Measurements from ENCODE around the gene PIMREG. TPM values are rescaled to one million over a fixed set of nuclear protein-coding genes. Genes with fewer than 3 reads are reported as not detected.

The PIMREG gene
- total and polyA plus RNA-seq, 2 donors from 2014 or later: 1.7 TPM; not detected in 1

DNA sequence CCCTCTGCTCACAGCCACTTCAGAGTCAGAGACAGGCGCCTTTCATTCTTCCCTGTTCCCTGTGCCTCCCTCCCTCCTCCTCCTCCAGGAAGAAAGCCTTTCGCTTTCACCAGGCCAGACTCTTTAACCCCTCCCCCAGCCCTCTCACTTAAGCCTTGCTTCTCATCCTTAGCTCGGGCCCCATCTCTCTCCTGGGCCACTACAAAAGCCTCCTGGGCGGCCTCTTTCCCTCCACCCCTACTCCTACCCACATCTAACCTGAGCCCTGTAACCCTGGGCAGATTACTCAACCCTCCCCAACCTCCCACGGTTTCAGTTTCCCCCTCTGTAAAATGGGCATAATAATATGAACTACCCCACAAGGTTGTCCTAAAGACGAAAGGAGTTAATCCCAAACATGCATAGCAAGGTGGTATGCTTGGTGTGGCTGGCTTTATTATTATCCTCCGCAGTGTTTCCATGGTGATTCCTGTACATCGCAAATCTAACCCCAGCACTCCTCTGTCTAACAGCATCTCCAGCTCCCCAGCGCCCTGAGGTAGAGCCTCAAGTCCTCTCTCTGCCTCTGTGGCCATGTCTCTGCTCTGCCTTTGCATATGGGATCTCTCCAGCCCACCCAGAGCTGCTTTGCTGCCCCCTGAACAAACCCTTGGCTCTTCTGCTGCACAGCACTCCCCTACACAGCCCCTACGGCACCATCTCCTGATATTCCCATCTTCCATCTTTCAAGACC lies 17.7 kb downstream of the PIMREG start:
- Histone ChIP-seq H3K9ac (ENCODE audit: low read length in 3 of 3) (no peak overlapping the region), H3K4me3 (ENCODE audit: low read length in 3 of 3) (no peak overlapping the region), H3K9me3 (ENCODE audit: control insufficient read depth in 2 of 3, insufficient read depth in 1 of 3, low read length in 3 of 3) (no peaks in the 10 kb centered on the region), H3K4me1 (ENCODE audit: control insufficient read depth in 2 of 3, insufficient read depth in 2 of 3, low read depth in 1 of 3, low read length in 3 of 3) (peaks cover 0 to 5% (median 0%) of the 10 kb centered on the region in 3 donors), H3K36me3 (ENCODE audit: control insufficient read depth in 2 of 3, insufficient read depth in 3 of 3, low read length in 3 of 3) (peaks cover 0 to 4% (median 0%) of the 10 kb centered on the region in 3 donors), H3K27me3 (ENCODE audit: control insufficient read depth, insufficient read depth, low read length) (no peaks in the 10 kb centered on the region), H3K27ac (ENCODE audit: low read depth in 2 of 2, low read length in 2 of 2) (no peak overlapping the region)
- intact Hi-C loops (cut with DNase I): no loop called here
- TF ChIP-seq, protein P1, sequence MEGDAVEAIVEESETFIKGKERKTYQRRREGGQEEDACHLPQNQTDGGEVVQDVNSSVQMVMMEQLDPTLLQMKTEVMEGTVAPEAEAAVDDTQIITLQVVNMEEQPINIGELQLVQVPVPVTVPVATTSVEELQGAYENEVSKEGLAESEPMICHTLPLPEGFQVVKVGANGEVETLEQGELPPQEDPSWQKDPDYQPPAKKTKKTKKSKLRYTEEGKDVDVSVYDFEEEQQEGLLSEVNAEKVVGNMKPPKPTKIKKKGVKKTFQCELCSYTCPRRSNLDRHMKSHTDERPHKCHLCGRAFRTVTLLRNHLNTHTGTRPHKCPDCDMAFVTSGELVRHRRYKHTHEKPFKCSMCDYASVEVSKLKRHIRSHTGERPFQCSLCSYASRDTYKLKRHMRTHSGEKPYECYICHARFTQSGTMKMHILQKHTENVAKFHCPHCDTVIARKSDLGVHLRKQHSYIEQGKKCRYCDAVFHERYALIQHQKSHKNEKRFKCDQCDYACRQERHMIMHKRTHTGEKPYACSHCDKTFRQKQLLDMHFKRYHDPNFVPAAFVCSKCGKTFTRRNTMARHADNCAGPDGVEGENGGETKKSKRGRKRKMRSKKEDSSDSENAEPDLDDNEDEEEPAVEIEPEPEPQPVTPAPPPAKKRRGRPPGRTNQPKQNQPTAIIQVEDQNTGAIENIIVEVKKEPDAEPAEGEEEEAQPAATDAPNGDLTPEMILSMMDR (IDR thresholded peaks at IDR 0.05; ENCODE audit: borderline replicate concordance, extremely low read depth, insufficient read depth): no peak
- DNase-seq (no peak), FAIRE-seq (no peak)

DNA sequence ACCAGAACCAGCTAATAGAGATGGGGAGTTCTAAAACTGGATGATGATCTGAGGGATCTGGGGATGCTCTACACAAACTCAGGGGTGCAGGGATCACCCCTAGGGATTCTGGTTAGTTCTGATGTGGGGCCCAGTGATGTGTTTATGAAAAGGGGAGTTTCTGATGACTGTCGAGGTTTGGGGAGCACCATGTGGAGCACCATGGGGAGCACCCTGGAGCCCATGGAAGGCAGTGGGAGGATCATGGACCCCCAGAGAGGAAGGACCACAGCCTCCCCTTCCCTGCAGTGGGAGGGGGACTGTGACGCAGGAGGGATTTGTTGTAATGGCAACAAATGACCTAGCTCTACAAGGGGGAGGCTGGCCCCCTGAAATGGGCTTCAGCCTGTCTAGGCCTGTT lies 18.4 kb downstream of the PIMREG start:
- FAIRE-seq (no peak), DNase-seq (peak in 1 of 5 donors; percentile 22)
- Histone ChIP-seq H3K27me3 (ENCODE audit: control insufficient read depth, insufficient read depth, low read length) (no peaks in the 10 kb centered on the region), H3K9ac (ENCODE audit: low read length in 3 of 3) (no peak overlapping the region), H3K4me3 (ENCODE audit: low read length in 3 of 3) (no peak overlapping the region), H3K9me3 (ENCODE audit: control insufficient read depth in 2 of 3, insufficient read depth in 1 of 3, low read length in 3 of 3) (no peaks in the 10 kb centered on the region), H3K4me1 (ENCODE audit: control insufficient read depth in 2 of 3, insufficient read depth in 2 of 3, low read depth in 1 of 3, low read length in 3 of 3) (peaks cover 0 to 5% (median 0%) of the 10 kb centered on the region in 3 donors), H3K36me3 (ENCODE audit: control insufficient read depth in 2 of 3, insufficient read depth in 3 of 3, low read length in 3 of 3) (peaks cover 0 to 4% (median 0%) of the 10 kb centered on the region in 3 donors), H3K27ac (ENCODE audit: low read depth in 2 of 2, low read length in 2 of 2) (no peak overlapping the region)
- intact Hi-C loops (cut with DNase I): no loop called here
- TF ChIP-seq, protein P1 (IDR thresholded peaks at IDR 0.05; ENCODE audit: borderline replicate concordance, extremely low read depth, insufficient read depth): no peak

DNA sequence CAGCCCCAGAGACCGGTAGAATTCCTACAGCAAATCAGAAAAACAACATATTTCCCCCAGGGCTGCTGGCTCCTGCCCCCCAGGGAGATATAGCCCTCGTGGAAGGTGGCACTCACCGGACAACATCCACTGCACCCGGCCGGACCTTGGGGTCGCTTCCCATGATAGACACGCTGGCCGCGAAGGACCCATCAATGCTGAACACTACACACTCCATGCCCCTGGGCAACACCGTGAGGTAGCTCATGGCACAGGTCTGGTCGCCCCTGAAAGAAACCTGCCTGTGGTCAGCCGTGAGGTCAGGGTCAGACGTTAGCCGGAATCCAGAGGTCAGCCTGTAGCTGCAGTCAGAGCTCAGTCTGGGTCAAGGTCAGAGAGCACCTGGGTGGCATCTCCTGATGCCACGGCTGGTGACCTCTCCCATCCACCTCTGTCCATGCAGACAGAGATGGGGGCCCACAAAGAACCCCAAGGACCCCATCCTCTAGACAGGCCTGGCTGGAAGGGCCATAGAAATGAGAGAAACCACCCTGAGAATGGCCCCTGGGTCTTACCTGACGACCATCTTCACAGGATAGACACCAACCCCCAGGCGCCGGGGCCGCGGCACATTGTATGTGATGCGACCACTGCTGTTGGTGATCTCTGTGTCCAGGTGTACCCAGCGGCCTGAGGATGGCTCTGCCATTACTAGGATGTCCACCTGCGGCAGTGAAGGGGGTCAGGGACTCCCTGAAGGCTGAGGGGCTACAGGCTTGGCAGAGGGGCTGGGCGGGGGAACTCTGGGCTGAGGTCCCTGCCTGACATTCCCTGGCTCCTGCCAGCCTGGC lies 19.6 kb downstream of the PIMREG start:
- TF ChIP-seq, protein P1 (IDR thresholded peaks at IDR 0.05; ENCODE audit: borderline replicate concordance, extremely low read depth, insufficient read depth): no peak
- peaks cover 0 to 4% (median 0%) of the 10 kb centered on the region in 3 donors for H3K36me3 ChIP-seq (ENCODE audit: control insufficient read depth in 2 of 3, insufficient read depth in 3 of 3, low read length in 3 of 3)
- peak in 1 of 5 donors; percentile 68 for DNase-seq
- no peaks in the 10 kb centered on the region for H3K27me3 ChIP-seq (ENCODE audit: control insufficient read depth, insufficient read depth, low read length)
- H3K9ac ChIP-seq (ENCODE audit: low read length in 3 of 3): no peak overlapping the region
- intact Hi-C loops (cut with DNase I): no loop called here
- no peak overlapping the region for H3K27ac ChIP-seq (ENCODE audit: low read depth in 2 of 2, low read length in 2 of 2)
- no peaks in the 10 kb centered on the region for H3K4me1 ChIP-seq (ENCODE audit: control insufficient read depth in 2 of 3, insufficient read depth in 2 of 3, low read depth in 1 of 3, low read length in 3 of 3)
- FAIRE-seq: no peak
- no peak overlapping the region for H3K4me3 ChIP-seq (ENCODE audit: low read length in 3 of 3)
- no peaks in the 10 kb centered on the region for H3K9me3 ChIP-seq (ENCODE audit: control insufficient read depth in 2 of 3, insufficient read depth in 1 of 3, low read length in 3 of 3)
